HepG2 (cell line): ENCODE results near the gene CASD1. TPM values are rescaled to one million over a fixed set of nuclear protein-coding genes. Genes with fewer than 3 reads are reported as not detected.
A peak's percentile ranks its signal among the peaks of the same experiment; 100 is the strongest.

ENCODE experiments used
- ATAC-seq: fragments of 200-7000 bp; cut with Tn5 transposase; 3 replicates; pipeline ENCODE4 v1.9.1; 2020; ENCODE audit warnings: mild to moderate bottlenecking, moderate library complexity
- BruUV-seq: library from RNA; stranded (reverse); fragments of 400-500 nt; replicated peaks from 2 replicates; lab custom pipeline; 2021; lab: Mats Ljungman, UMichigan
- CTCF ChIA-PET: fragments of 300-600 bp; formaldehyde crosslinking; extraction: SDS; loops from one replicate; lab custom pipeline; 2021; ENCODE audit warnings: low total read pairs, inconsistent platforms, low intra/inter-chr PET ratio; lab: Yijun Ruan, JAX
- POLR2A ChIA-PET: fragments of 350-600 bp; sonication (Branson Sonifier 250); formaldehyde crosslinking; loops from one replicate; lab custom pipeline; 2020; ENCODE audit warnings: antibody characterized with exemption, inconsistent platforms; lab: Yijun Ruan, JAX
- DNase-seq: peaks from one replicate; pipeline ENCODE4 v3.0.0-alpha.2; 2015; ENCODE audit warnings: low spot score
- FAIRE-seq: peaks from 3 replicates; lab custom pipeline; 2011; peaks lifted over from hg19 to GRCh38; lab: Jason Lieb, UNC
- H2AFZ ChIP-seq: one replicate; pipeline ENCODE4 v1.6.1; 2011; ENCODE audit warnings: low read length, inconsistent platforms
- H3K27ac ChIP-seq: fragments of 300-600 bp; 3 replicates; pipeline ENCODE4 v1.8.0; 2011; ENCODE audit warnings: mixed run types, mild to moderate bottlenecking, mixed read lengths, low read length, inconsistent platforms; ENCODE audit not compliant: insufficient read depth; ENCODE audit errors: extremely low read length
- H3K27me3 ChIP-seq, 2 experiments: fragments of 200-600 bp in 1 of 2; 2 replicates in 1 of 2; 3 replicates in 1 of 2; pipeline versions ENCODE4 v1.6.0 to v1.8.0; 2011; ENCODE audit warnings: low read length in 2 of 2, mild to moderate bottlenecking in 2 of 2, moderate library complexity in 2 of 2, inconsistent platforms in 1 of 2; ENCODE audit not compliant: insufficient read depth in 2 of 2, control insufficient read depth in 1 of 2
- H3K36me3 ChIP-seq, 2 experiments: fragments of 200-600 bp in 1 of 2; replicated peaks in 1 of 2; 2 replicates in 1 of 2; 3 replicates in 1 of 2; pipeline versions ENCODE4 v1.5.1 to v1.8.0; 2011; ENCODE audit warnings: low read length in 2 of 2, inconsistent platforms in 1 of 2; ENCODE audit not compliant: insufficient read depth in 2 of 2, control insufficient read depth in 1 of 2
- H3K4me1 ChIP-seq: 2 replicates; pipeline ENCODE4 v1.5.1; 2012; ENCODE audit warnings: low read length, inconsistent platforms; ENCODE audit not compliant: insufficient read depth
- H3K4me2 ChIP-seq: 2 replicates; pipeline ENCODE4 v1.6.0; 2011; ENCODE audit warnings: low read depth, low read length, inconsistent platforms
- H3K4me3 ChIP-seq, 3 experiments: fragments of 200-600 bp in 1 of 3; sonication (generic), shearing (Covaris generic) in 1 of 3; replicated peaks in 1 of 3; 2 replicates each; pipeline ENCODE4 v1.5.1; 2011 to 2016; ENCODE audit warnings: low read length in 3 of 3, inconsistent platforms in 2 of 3, low read depth in 2 of 3, mild to moderate bottlenecking in 2 of 3, control low read depth in 1 of 3, mixed read lengths in 1 of 3; ENCODE audit not compliant: insufficient read depth in 1 of 3
- H3K79me2 ChIP-seq: one replicate; pipeline ENCODE4 v1.6.1; 2011; ENCODE audit warnings: low read length, inconsistent platforms; ENCODE audit not compliant: insufficient read depth
- H3K9ac ChIP-seq: 2 replicates; pipeline ENCODE4 v1.6.0; 2011; ENCODE audit warnings: mild to moderate bottlenecking, low read depth, low read length, inconsistent platforms; ENCODE audit not compliant: insufficient read depth
- H3K9me3 ChIP-seq: 2 replicates; pipeline ENCODE4 v1.5.1; 2012; ENCODE audit warnings: mild to moderate bottlenecking, low read length
- H4K20me1 ChIP-seq: 2 replicates; pipeline ENCODE4 v1.6.0; 2011; ENCODE audit warnings: inconsistent platforms, mild to moderate bottlenecking, low read length, moderate library complexity; ENCODE audit not compliant: insufficient read depth
- AKAP8 ChIP-seq: sonication (generic); formaldehyde crosslinking; IDR thresholded peaks from 2 replicates; pipeline ENCODE4 v1.5.1; 2020; ENCODE audit warnings: mild to moderate bottlenecking, missing genetic modification reagents
- ARID5B ChIP-seq: IDR thresholded peaks from 2 replicates; pipeline ENCODE4 v1.4.0; 2020; ENCODE audit warnings: mild to moderate bottlenecking, missing genetic modification reagents
- ATM ChIP-seq: fragments of 450-650 bp; IDR thresholded peaks from 2 replicates; pipeline ENCODE4 v1.7.1; 2017; ENCODE audit warnings: mild to moderate bottlenecking, borderline replicate concordance
- ETV6 ChIP-seq: sonication (generic); formaldehyde crosslinking; conservative IDR thresholded peaks from 2 replicates; pipeline ENCODE4 v1.4.0; 2020; ENCODE audit warnings: missing genetic modification reagents
- FOXA3 ChIP-seq: IDR thresholded peaks from 2 replicates; pipeline ENCODE4 v1.6.1; 2016; ENCODE audit warnings: missing genetic modification reagents, missing compliant biosample characterization
- KAT2B ChIP-seq: fragments of 150-350 bp; IDR thresholded peaks from 2 replicates; pipeline ENCODE4 v1.6.1; 2014; ENCODE audit warnings: low read depth, low read length, borderline replicate concordance
- MTF1 ChIP-seq: sonication (generic); formaldehyde crosslinking; IDR thresholded peaks from 2 replicates; pipeline ENCODE4 v1.5.0; 2020; ENCODE audit warnings: missing genetic modification reagents
- SOX6 ChIP-seq, 2 experiments: fragments of 450-650 bp in 1 of 2; sonication (generic) in 1 of 2; formaldehyde crosslinking in 1 of 2; IDR thresholded peaks; 2 replicates each; pipeline versions ENCODE4 v1.4.0 to v1.6.1; 2017 to 2020; ENCODE audit warnings: antibody characterized with exemption in 1 of 2, mild to moderate bottlenecking in 1 of 2, missing genetic modification reagents in 1 of 2
- TEAD3 ChIP-seq: optimal IDR thresholded peaks from 2 replicates; pipeline ENCODE3; 2016; ENCODE audit warnings: borderline replicate concordance
- ZNF550 ChIP-seq: sonication (generic); formaldehyde crosslinking; IDR thresholded peaks from 2 replicates; pipeline ENCODE4 v1.4.0; 2020; ENCODE audit warnings: mild to moderate bottlenecking, missing genetic modification reagents, borderline replicate concordance
- ZNF782 ChIP-seq: sonication (generic); formaldehyde crosslinking; IDR thresholded peaks from 2 replicates; pipeline ENCODE4 v1.4.0; 2020; ENCODE audit warnings: missing genetic modification reagents, mild to moderate bottlenecking, borderline replicate concordance
- WGBS: methylation state at CpG from one replicate; pipeline ENCODE4 v1.1.6; 2017; ENCODE audit warnings: low lambda C conversion rate; 5-methylcytosine and 5-hydroxymethylcytosine counted together
- in situ Hi-C: cut with HindIII; loops from 2 replicates; pipeline ENCODE4 v1.10.0; 2017; ENCODE audit warnings: low pct_unique_long_range_greater_than_20kb; ENCODE audit not compliant: extremely low pct_ligation_motif_present
- intact Hi-C: fragments of 100-400 bp; cut with micrococcal nuclease; formaldehyde crosslinking; loops from one replicate; pipeline ENCODE4 v1.10.0; 2022; ENCODE audit not compliant: unreplicated experiment
- polyA plus RNA-seq, 8 experiments: library from polyadenylated mRNA; depleted of rRNA in 3 of 8; stranded (reverse) in 7 of 8; unstranded in 1 of 8; fragments of >200 nt; fragmentation: Illumina TruSeq in 4 of 8; extraction: Trizol in 4 of 8; gene quantifications; 2 replicates each; pipeline versions ENCODE4 v1.2.1 to v1.2.3, GENCODE V29; 2011 to 2016; ENCODE audit warnings: low read depth in 4 of 8, missing spikeins in 1 of 8, mixed read lengths in 1 of 8; ENCODE audit not compliant: insufficient read depth in 1 of 8
- total RNA-seq, 5 experiments: library from RNA; depleted of rRNA; stranded (reverse); fragments of >200 nt; fragmentation: Illumina TruSeq; extraction: Trizol; gene quantifications; 2 replicates each; pipeline ENCODE4 v1.2.3, GENCODE V29; 2016; ENCODE audit warnings: low read depth in 1 of 5
- TF ChIP-seq, protein P1 (sequence below): sonication (generic); formaldehyde crosslinking; IDR thresholded peaks from 2 replicates; pipeline ENCODE4 v1.5.0; 2020; ENCODE audit warnings: mild to moderate bottlenecking, missing genetic modification reagents, borderline replicate concordance

Gene CASD1
- total and polyA plus RNA-seq, 2 of the 13 experiments (the other 11 are each of a cell fraction or from before 2014, with no cell fraction given) = 22.9 to 32.6 TPM

GRCh38 chr7:94557215-94557614 is 47.6 kb downstream of the CASD1 start:
- FAIRE-seq = no peak
- H3K4me1 ChIP-seq = peaks cover 30% of the 10 kb centered on the region

GRCh38 chr7:94559972-94560371 is 50.4 kb downstream of the CASD1 start:
- Histone ChIP-seq H3K36me3 (peaks cover 0 to 1% of the 10 kb centered on the region in 2 experiments; a peak in 1 of 5 replicates), H3K4me3 (no peak overlapping the region), H3K9ac (no peak overlapping the region), H3K79me2 (no peaks in the 10 kb centered on the region), H3K4me1 (peaks cover 41% of the 10 kb centered on the region), H3K4me2 (peak overlapping the region; percentile 55), H3K9me3 (no peaks in the 10 kb centered on the region), H3K27me3 (no peaks in the 10 kb centered on the region), H4K20me1 (no peaks in the 10 kb centered on the region), H3K27ac (peak overlapping the region; percentile 33), H2AFZ (no peak overlapping the region)
- WGBS = 0% methylated on average over 1 of the region's 1 CpG
- in situ Hi-C loops (no loop called here), intact Hi-C loops (loop anchor here (5.0 to 10.0 kb wide), 4 partner anchors 82 to 412 kb away; partner anchors contain the start of gene PPP1R9A)
- DNase-seq (peak; percentile 83), FAIRE-seq (no peak), ATAC-seq (no peak)
- BruUV-seq = no TSS peak
- POLR2A ChIA-PET = interaction anchor here (0.6 to 0.8 kb wide), 2 partner anchors 63 to 97 kb away, joined by 3 to 4 read pairs; no protein-coding TSS in a partner anchor
- CTCF ChIA-PET = no interaction called here
- TF ChIP-seq KAT2B (no peak), SOX6 (IDR thresholded peaks at IDR 0.05) (no peak), SOX6 (CRISPR knock-in tag; IDR thresholded peaks at IDR 0.05) (no peak; the same call in 1 of the 2 replicates), ATM (no peak), ARID5B (peak; percentile 80), ZNF550 (CRISPR knock-in tag) (no peak), ZNF782 (CRISPR knock-in tag) (no peak), AKAP8 (CRISPR knock-in tag) (no peak), FOXA3 (CRISPR knock-in tag) (peak; percentile 44), ETV6 (CRISPR knock-in tag) (no peak), TEAD3 (CRISPR knock-in tag) (peak; percentile 7), MTF1 (no peak)

More at GRCh38 chr7:94557215-94557614, 47.6 kb downstream of the CASD1 start:
- in situ Hi-C loops = no loop called here
- H3K9ac ChIP-seq = no peak overlapping the region
- DNase-seq (no peak), ATAC-seq (no peak)
- no peak overlapping the region for H3K4me3 ChIP-seq
- H2AFZ ChIP-seq = no peak overlapping the region
- H3K36me3 ChIP-seq = peaks cover 1 to 3% of the 10 kb centered on the region in 2 experiments; a peak in 1 of 5 replicates
- TF ChIP-seq, protein P1, sequence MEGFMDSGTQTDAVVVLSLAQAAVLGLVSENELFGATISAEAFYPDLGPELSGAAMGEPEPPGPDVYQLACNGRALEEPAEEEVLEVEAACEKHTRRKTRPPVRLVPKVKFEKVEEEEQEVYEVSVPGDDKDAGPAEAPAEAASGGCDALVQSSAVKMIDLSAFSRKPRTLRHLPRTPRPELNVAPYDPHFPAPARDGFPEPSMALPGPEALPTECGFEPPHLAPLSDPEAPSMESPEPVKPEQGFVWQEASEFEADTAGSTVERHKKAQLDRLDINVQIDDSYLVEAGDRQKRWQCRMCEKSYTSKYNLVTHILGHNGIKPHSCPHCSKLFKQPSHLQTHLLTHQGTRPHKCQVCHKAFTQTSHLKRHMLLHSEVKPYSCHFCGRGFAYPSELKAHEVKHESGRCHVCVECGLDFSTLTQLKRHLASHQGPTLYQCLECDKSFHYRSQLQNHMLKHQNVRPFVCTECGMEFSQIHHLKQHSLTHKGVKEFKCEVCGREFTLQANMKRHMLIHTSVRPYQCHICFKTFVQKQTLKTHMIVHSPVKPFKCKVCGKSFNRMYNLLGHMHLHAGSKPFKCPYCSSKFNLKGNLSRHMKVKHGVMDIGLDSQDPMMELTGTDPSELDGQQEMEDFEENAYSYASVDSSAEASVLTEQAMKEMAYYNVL = no peak
- H3K27me3 ChIP-seq = no peaks in the 10 kb centered on the region
- intact Hi-C loops = no loop called here
- no peak overlapping the region for H3K4me2 ChIP-seq
- ChIA-PET CTCF (no interaction called here), POLR2A (no interaction called here)
- H3K9me3 ChIP-seq = no peaks in the 10 kb centered on the region
- H4K20me1 ChIP-seq = no peaks in the 10 kb centered on the region
- H3K79me2 ChIP-seq = no peaks in the 10 kb centered on the region
- no TSS peak for BruUV-seq
- H3K27ac ChIP-seq = no peak overlapping the region
